H1 (cell line): ENCODE measurements around the gene ITGB4. TPM values are rescaled to one million over a fixed set of nuclear protein-coding genes. Genes with fewer than 3 reads are reported as not detected.

Experiments
- CTCF ChIA-PET: fragments of 300-600 bp; sonication (Branson Sonifier 250); formaldehyde crosslinking; loops from one replicate; lab custom pipeline; 2021; ENCODE audit not compliant: partially characterized antibody; lab: Charles Lee
- POLR2A ChIA-PET: fragments of 300-600 bp; sonication (Branson Sonifier 250); formaldehyde crosslinking; loops from one replicate; lab custom pipeline; 2021; ENCODE audit warnings: inconsistent platforms; ENCODE audit not compliant: partially characterized antibody; lab: Charles Lee
- DNase-seq, 2 experiments: peaks; one replicate each; pipeline versions ENCODE4 v3.0.0 to v3.0.0-alpha.2; 2010 to 2022; ENCODE audit warnings: low spot score in 2 of 2, low read depth in 1 of 2, mixed read lengths in 1 of 2
- FAIRE-seq: peaks from 2 replicates; lab custom pipeline; 2011; peaks lifted over from hg19 to GRCh38; lab: Jason Lieb, UNC
- H2AFZ ChIP-seq: 2 replicates; pipeline ENCODE4 v1.8.1; 2012; ENCODE audit warnings: low read length, inconsistent platforms
- H2AK5ac ChIP-seq: 2 replicates; pipeline ENCODE4 v1.6.1; 2013; ENCODE audit warnings: low read depth, low read length
- H2BK120ac ChIP-seq: replicated peaks from 2 replicates; pipeline ENCODE3; 2013; ENCODE audit warnings: low read depth, low read length, inconsistent platforms
- H2BK12ac ChIP-seq: 2 replicates; pipeline ENCODE4 v1.6.1; 2013; ENCODE audit warnings: low read depth, low read length
- H2BK15ac ChIP-seq: 2 replicates; pipeline ENCODE4 v1.6.1; 2013; ENCODE audit warnings: low read length
- H2BK20ac ChIP-seq: 2 replicates; pipeline ENCODE4 v1.6.1; 2013; ENCODE audit warnings: low read length
- H2BK5ac ChIP-seq: 2 replicates; pipeline ENCODE4 v1.6.1; 2013; ENCODE audit warnings: low read depth, low read length
- H3K14ac ChIP-seq: 2 replicates; pipeline ENCODE4 v1.6.1; 2013; ENCODE audit warnings: inconsistent platforms; ENCODE audit not compliant: insufficient read length
- H3K18ac ChIP-seq: 2 replicates; pipeline ENCODE4 v1.6.1; 2013; ENCODE audit warnings: low read length; ENCODE audit errors: extremely low read depth
- H3K23ac ChIP-seq: 2 replicates; pipeline ENCODE4 v1.6.1; 2013; ENCODE audit warnings: inconsistent platforms; ENCODE audit not compliant: insufficient read length
- H3K23me2 ChIP-seq: 2 replicates; pipeline ENCODE4 v1.6.1; 2013; ENCODE audit warnings: low read depth, low read length
- H3K27ac ChIP-seq: 2 replicates; pipeline ENCODE4 v1.6.1; 2011; ENCODE audit warnings: low read depth, low read length, inconsistent platforms
- H3K27me3 ChIP-seq, 4 experiments: replicated peaks in 1 of 4; 1 replicate in 1 of 4; 2 replicates in 3 of 4; pipeline versions ENCODE4 v1.6.1 to v1.8.1; 2011 to 2013; ENCODE audit warnings: low read length in 3 of 4, mild to moderate bottlenecking in 3 of 4, inconsistent platforms in 2 of 4, mixed read lengths in 2 of 4, moderate library complexity in 1 of 4; ENCODE audit not compliant: control insufficient read depth in 3 of 4, insufficient read depth in 3 of 4; ENCODE audit errors: extremely low read depth in 1 of 4
- H3K36me3 ChIP-seq, 4 experiments: 2 replicates each; pipeline versions ENCODE4 v1.6.1 to v1.8.1; 2011 to 2013; ENCODE audit warnings: mild to moderate bottlenecking in 4 of 4, low read length in 3 of 4, moderate library complexity in 2 of 4, control low read depth in 1 of 4, inconsistent platforms in 1 of 4; ENCODE audit not compliant: insufficient read depth in 4 of 4, control insufficient read depth in 2 of 4
- H3K4ac ChIP-seq: replicated peaks from 2 replicates; pipeline ENCODE3; 2013; ENCODE audit warnings: low read length, low read depth, mixed read lengths, inconsistent platforms; ENCODE audit not compliant: insufficient read length
- H3K4me1 ChIP-seq, 4 experiments: replicated peaks in 1 of 4; 1 replicate in 1 of 4; 2 replicates in 3 of 4; pipeline versions ENCODE4 v1.6.1 to v1.8.1; 2011 to 2013; ENCODE audit warnings: low read length in 3 of 4, inconsistent platforms in 2 of 4, mixed read lengths in 1 of 4; ENCODE audit not compliant: insufficient read depth in 4 of 4, control insufficient read depth in 3 of 4
- H3K4me2 ChIP-seq, 2 experiments: 2 replicates each; pipeline versions ENCODE4 v1.6.1 to v1.8.1; 2011 to 2013; ENCODE audit warnings: low read depth in 2 of 2, low read length in 2 of 2, control low read depth in 1 of 2, inconsistent platforms in 1 of 2, mild to moderate bottlenecking in 1 of 2; ENCODE audit not compliant: insufficient read depth in 1 of 2
- H3K4me3 ChIP-seq, 4 experiments: fragments of 200-600, 300-600 bp in 1 of 4; sonication (generic), shearing (Covaris generic), sonication (Bioruptor Twin) in 1 of 4; 2 replicates each; pipeline versions ENCODE4 v1.5.1 to v1.8.1; 2011 to 2016; ENCODE audit warnings: low read length in 4 of 4, low read depth in 3 of 4, control low read depth in 2 of 4, inconsistent platforms in 2 of 4, mild to moderate bottlenecking in 2 of 4, mixed read lengths in 1 of 4, moderate library complexity in 1 of 4; ENCODE audit not compliant: insufficient read depth in 2 of 4; ENCODE audit errors: extremely low read depth in 1 of 4
- H3K56ac ChIP-seq: replicated peaks from 2 replicates; pipeline ENCODE3; 2013; ENCODE audit warnings: low read depth, mild to moderate bottlenecking, mixed read lengths, low read length, inconsistent platforms; ENCODE audit not compliant: insufficient read length
- H3K79me1 ChIP-seq: 2 replicates; pipeline ENCODE4 v1.6.1; 2013; ENCODE audit warnings: low read depth, low read length, control low read depth
- H3K79me2 ChIP-seq, 2 experiments: 2 replicates each; pipeline versions ENCODE4 v1.6.1 to v1.8.1; 2012 to 2013; ENCODE audit warnings: low read length in 2 of 2, mild to moderate bottlenecking in 2 of 2, inconsistent platforms in 1 of 2; ENCODE audit not compliant: insufficient read depth in 2 of 2, control insufficient read depth in 1 of 2
- H3K9ac ChIP-seq, 4 experiments: replicated peaks in 1 of 4; 1 replicate in 1 of 4; 2 replicates in 3 of 4; pipeline versions ENCODE4 v1.6.1 to v1.8.1; 2011 to 2013; ENCODE audit warnings: low read depth in 3 of 4, low read length in 3 of 4, control low read depth in 2 of 4, mild to moderate bottlenecking in 2 of 4, moderate library complexity in 2 of 4, inconsistent platforms in 1 of 4; ENCODE audit errors: extremely low read depth in 1 of 4
- H3K9me3 ChIP-seq, 2 experiments: 2 replicates each; pipeline versions ENCODE4 v1.6.1 to v1.8.1; 2012 to 2013; ENCODE audit warnings: mild to moderate bottlenecking in 2 of 2, moderate library complexity in 2 of 2, control low read depth in 1 of 2, inconsistent platforms in 1 of 2, low read depth in 1 of 2, low read length in 1 of 2, mixed read lengths in 1 of 2; ENCODE audit not compliant: insufficient read depth in 2 of 2
- H4K20me1 ChIP-seq, 2 experiments: replicated peaks in 1 of 2; 2 replicates each; pipeline versions ENCODE3 to v1.8.1; 2011 to 2013; ENCODE audit warnings: inconsistent platforms in 2 of 2, low read length in 2 of 2, mild to moderate bottlenecking in 1 of 2; ENCODE audit not compliant: insufficient read depth in 2 of 2, control insufficient read depth in 1 of 2
- H4K5ac ChIP-seq: 2 replicates; pipeline ENCODE4 v1.6.1; 2013; ENCODE audit warnings: low read length, low read depth, mixed read lengths, inconsistent platforms; ENCODE audit not compliant: insufficient read length
- H4K8ac ChIP-seq: 2 replicates; pipeline ENCODE4 v1.8.0; 2013; ENCODE audit warnings: mild to moderate bottlenecking, moderate library complexity, low read length, inconsistent platforms; ENCODE audit not compliant: insufficient read depth; ENCODE audit errors: extremely low read depth
- H4K91ac ChIP-seq: replicated peaks from 2 replicates; pipeline ENCODE3; 2013; ENCODE audit warnings: low read length, mixed read lengths, inconsistent platforms; ENCODE audit not compliant: insufficient read length
- ASH2L ChIP-seq: fragments of 200-600, 300-600 bp; sonication (generic); IDR thresholded peaks from one replicate; pipeline ENCODE4 v1.7.1; 2017; ENCODE audit warnings: low read length
- BACH1 ChIP-seq: IDR thresholded peaks from 2 replicates; pipeline ENCODE4 v1.6.1; 2012; ENCODE audit warnings: low read length, improper control_type of control experiment
- CBX8 ChIP-seq: fragments of 300-800, 300-1000 bp; sonication (generic); IDR thresholded peaks from 2 replicates; pipeline ENCODE4 v1.7.1; 2016; ENCODE audit warnings: low read depth, low read length, borderline replicate concordance
- JUN ChIP-seq: IDR thresholded peaks from 2 replicates; pipeline ENCODE4 v1.6.1; 2011; ENCODE audit warnings: low read depth, mild to moderate bottlenecking, improper control_type of control experiment, low read length
- RBBP5 ChIP-seq: IDR thresholded peaks from 2 replicates; pipeline ENCODE4 v1.7.1; 2012; ENCODE audit warnings: low read depth, mild to moderate bottlenecking, inconsistent platforms, low read length, moderate library complexity, borderline replicate concordance
- RXRA ChIP-seq: IDR thresholded peaks from 2 replicates; pipeline ENCODE4 v1.6.1; 2011; ENCODE audit warnings: low read depth, mild to moderate bottlenecking, low read length, moderate library complexity; ENCODE audit not compliant: insufficient read depth
- SP1 ChIP-seq: IDR thresholded peaks from 2 replicates; pipeline ENCODE4 v1.6.1; 2011; ENCODE audit warnings: low read depth, low read length
- TEAD4 ChIP-seq: IDR thresholded peaks from 2 replicates; pipeline ENCODE4 v1.6.1; 2012; ENCODE audit warnings: low read depth, low read length, inconsistent platforms, mixed read lengths
- WGBS, 2 experiments: shearing (Covaris generic) in 1 of 2; methylation state at CpG; one replicate each; pipeline versions ENCODE4 v1.1.6 to v1.1.7; 2013 to 2015; ENCODE audit warnings: low lambda C conversion rate in 2 of 2, mixed read lengths in 2 of 2, inconsistent platforms in 1 of 2, low coverage in 1 of 2, missing lambda C conversion rate in 1 of 2; ENCODE audit not compliant: insufficient replicate concordance in 2 of 2, insufficient coverage in 1 of 2, insufficient read length in 1 of 2; ENCODE audit errors: extremely low coverage in 1 of 2, missing lambda C conversion rate in 1 of 2; 5-methylcytosine and 5-hydroxymethylcytosine counted together
- polyA plus RNA-seq, 7 experiments: library from polyadenylated mRNA; depleted of rRNA in 3 of 7; stranded (reverse) in 5 of 7; unstranded in 2 of 7; fragments of >200 nt in 5 of 7; fragments of 200-250 nt in 2 of 7; gene quantifications; 1 replicate in 5 of 7; 2 replicates in 1 of 7; 4 replicates in 1 of 7; pipeline versions ENCODE4 v1.2.1 to v1.2.3, GENCODE V29; 2011 to 2013; ENCODE audit warnings: missing spikeins in 2 of 7, mixed read lengths in 2 of 7
- total RNA-seq: library from RNA; stranded (reverse); fragmentation: NEBNext Ultra II Directional; extraction: Animal tissue kit (Norgen Biotek cat#: 25700); gene quantifications from 2 replicates; pipeline ENCODE4 v1.2.1, GENCODE V29; 2021

The ITGB4 gene
- total and polyA plus RNA-seq, 2 of the 8 experiments (the other 6 are each of a cell fraction or from before 2014, with no cell fraction given) = 5.2 to 5.6 TPM

DNA sequence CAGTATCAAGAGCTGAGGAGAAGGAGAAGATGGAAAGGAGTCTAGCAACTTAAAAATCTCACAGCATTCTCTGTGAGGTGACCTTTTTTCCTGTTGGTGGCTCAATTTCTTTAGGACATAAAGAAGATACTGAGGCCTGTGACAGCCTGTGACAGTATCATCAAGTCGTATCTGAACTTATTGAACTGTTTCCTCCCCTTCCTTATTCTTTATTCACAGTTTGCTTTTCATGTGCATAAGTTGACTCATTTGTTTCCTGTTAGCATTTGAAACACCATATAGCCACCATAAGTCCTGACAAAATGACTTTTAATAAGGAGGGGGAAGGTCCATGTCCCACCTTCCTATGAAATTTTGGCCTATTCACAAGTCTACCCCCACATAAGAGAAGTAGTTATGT lies 72.2 kb downstream of the ITGB4 start:
- H4K20me1 ChIP-seq = peaks cover 2 to 18% of the 10 kb centered on the region in 2 experiments

More for the DNA sequence above, 72.2 kb downstream of the ITGB4 start:
- H2BK12ac ChIP-seq = no peak overlapping the region
- H3K23ac ChIP-seq = no peak overlapping the region
- no peak overlapping the region for H2BK15ac ChIP-seq
- TF ChIP-seq CBX8 = no peak
- no peak for TF ChIP-seq RBBP5
- no peak for TF ChIP-seq SP1
- no peak for TF ChIP-seq JUN
- no peak for TF ChIP-seq RXRA
- TF ChIP-seq TEAD4 = no peak
- no peak for TF ChIP-seq ASH2L
- no peak for TF ChIP-seq BACH1
- ChIA-PET POLR2A (interaction anchor here (1.6 to 6.6 kb wide), 3 partner anchors 8 to 17 kb away, joined by 3 to 52 read pairs (median 24); partner anchors contain the start of gene UNK), CTCF (interaction anchor here (1.1 to 2.4 kb wide), 3 partner anchors 10 to 37 kb away, joined by 3 to 10 read pairs (median 5); no protein-coding TSS in a partner anchor)
- H3K79me1 ChIP-seq = peaks cover 8% of the 10 kb centered on the region
- peaks cover 0 to 69% of the 10 kb centered on the region in 2 experiments; a peak in 3 of 4 replicates for H3K79me2 ChIP-seq
- H3K4me1 ChIP-seq = no peaks in the 10 kb centered on the region
- no peak overlapping the region for H4K91ac ChIP-seq
- no peak overlapping the region for H3K4ac ChIP-seq
- H3K14ac ChIP-seq = no peak overlapping the region
- no peak overlapping the region for H3K18ac ChIP-seq
- H3K9ac ChIP-seq = no peak overlapping the region
- no peaks in the 10 kb centered on the region for H3K23me2 ChIP-seq
- H3K27me3 ChIP-seq = no peaks in the 10 kb centered on the region
- H3K36me3 ChIP-seq = peaks cover 4 to 29% (median 16%) of the 10 kb centered on the region in 4 experiments; a peak in 7 of 8 replicates
- no peak overlapping the region for H2BK5ac ChIP-seq
- no peak for FAIRE-seq
- no peak overlapping the region for H2AFZ ChIP-seq
- H3K4me2 ChIP-seq = no peak overlapping the region
- H3K27ac ChIP-seq = no peak overlapping the region
- H2BK120ac ChIP-seq = no peak overlapping the region
- no peak overlapping the region for H3K4me3 ChIP-seq
- no peak overlapping the region for H2BK20ac ChIP-seq
- no peak overlapping the region for H4K8ac ChIP-seq
- H3K56ac ChIP-seq = no peak overlapping the region
- no peak overlapping the region for H4K5ac ChIP-seq
- DNase-seq = no peak
- H2AK5ac ChIP-seq = no peak overlapping the region
- WGBS, 2 experiments = 89% methylated on average over 1 of the region's 1 CpG; no CpG with 5 or more reads in 1 of the 2 experiments
- H3K9me3 ChIP-seq = no peaks in the 10 kb centered on the region
